ENCODE measurements around the gene CHCHD10.

CHCHD10 gene

DNA sequence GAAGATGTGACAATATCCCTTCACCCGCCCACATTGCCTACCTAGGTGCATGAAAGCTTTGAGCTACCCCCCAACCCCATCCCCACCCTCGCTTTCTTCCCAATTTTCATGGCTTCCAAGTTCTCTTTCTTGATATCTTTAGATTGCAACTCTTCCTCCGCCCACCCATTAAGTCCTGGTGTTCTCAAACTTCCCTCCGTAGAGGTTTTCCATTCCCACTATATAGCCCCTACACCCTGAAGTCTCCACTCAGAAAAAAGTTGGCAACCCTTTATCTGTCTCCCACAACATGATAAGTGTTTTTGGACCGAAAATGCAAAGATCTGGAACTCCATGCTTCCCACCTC, 17.4 kb downstream of the CHCHD10 start:
- no peak for DNase-seq (ENCODE audit: low spot score)

DNA sequence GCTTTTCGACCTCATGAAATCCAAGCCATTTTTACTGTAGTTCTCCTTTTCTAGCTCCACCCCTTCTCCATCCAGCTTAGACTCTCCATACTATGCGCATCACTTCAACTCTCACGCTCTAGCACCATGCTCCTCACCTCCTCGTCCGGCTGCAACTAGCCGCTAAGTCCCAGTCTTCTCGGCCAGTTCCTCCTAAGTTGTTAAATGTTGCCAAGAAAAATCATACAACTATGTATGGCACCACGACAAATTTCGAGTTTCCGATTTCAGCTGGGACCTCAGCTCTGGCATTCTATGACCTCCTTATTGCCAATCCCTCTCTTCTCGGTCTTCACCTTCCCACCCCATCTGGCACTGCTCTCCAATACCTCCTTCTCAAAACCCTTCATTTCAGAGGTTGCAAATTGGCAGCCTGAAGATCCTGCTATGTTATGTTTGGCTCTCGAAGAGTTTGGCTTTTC, 17.9 kb downstream of the CHCHD10 start:
- no peak for DNase-seq (ENCODE audit: low spot score)

DNA sequence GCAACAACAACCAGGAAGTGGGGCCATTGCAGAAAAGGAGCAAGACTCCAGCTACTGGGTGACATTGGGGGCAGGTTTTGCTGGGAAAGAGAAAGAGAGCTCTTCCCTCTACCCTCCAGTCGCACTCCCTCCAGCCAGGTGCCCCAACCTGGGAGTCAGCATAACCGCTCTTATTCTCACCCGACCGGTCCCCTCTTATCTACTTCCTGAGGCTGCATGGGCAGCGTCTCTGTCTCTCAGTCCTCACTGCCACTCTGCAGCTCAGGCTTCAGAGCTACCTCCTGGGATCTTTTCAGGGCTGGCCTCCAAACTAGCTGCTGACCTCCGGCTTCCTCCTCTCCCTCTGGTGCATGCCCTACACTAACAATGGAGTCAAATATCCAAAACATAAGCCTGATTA, 22.0 kb downstream of the CHCHD10 start:
- DNase-seq (ENCODE audit: low spot score), result no peak

DNA sequence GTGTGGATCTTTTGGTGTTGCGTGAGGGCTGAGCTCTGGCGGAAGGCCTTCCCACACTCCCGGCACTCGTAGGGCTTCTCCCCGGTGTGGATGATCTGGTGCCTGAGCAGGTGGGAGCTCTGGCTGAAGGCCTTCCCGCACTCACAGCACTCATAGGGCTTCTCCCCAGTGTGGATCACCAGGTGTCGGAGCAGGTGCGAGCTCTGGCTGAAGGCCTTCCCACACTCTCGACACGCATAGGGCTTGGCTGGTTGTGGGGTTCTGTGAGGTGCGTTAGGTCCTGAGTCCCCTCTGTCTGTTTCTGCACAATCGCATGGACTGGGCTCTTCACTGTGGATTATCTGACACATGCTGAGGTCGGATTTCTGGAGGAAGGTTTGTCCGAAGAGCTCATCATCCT, 23.3 kb downstream of the CHCHD10 start:
- no peak for DNase-seq (ENCODE audit: low spot score)

DNA sequence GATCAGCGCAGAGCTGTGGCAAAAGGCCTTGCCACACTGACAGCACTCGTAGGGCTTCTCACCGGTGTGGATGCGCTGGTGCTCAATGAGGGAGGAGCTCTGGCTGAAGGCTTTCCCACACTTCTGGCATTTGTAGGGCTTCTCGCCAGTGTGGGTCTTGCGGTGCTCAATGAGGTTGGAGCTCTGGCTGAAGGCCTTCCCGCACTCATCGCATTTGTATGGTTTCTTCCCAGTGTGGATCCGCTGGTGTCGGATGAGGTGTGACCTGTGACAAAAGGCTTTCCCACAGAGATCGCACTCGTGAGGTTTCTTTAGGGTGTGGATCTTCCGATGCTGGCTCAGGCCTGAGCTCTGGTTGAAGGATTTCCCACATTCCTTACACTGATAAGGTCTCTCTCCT, 23.8 kb downstream of the CHCHD10 start:
- DNase-seq (ENCODE audit: low spot score), result no peak

DNA sequence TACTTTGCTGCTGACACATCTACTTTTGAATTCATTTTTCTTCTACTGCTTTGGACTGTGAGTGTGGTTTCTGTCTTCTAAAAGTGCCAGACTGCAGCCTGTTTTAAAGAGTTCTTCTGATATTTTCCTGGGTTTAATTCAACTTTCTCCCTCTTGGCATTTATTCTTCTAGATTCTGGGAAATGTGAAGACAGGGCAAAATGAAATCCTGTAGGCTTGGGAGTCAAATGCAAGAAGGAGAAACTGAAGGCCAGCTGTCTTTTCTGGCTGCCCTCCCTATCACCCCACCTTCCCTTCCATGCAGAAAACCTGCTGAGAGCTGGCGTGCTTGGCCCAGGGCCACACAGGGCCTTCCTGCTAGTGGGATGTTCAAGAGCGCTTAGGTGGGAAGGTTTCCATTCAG, 24.5 kb downstream of the CHCHD10 start:
- no peak for DNase-seq (ENCODE audit: low spot score)

DNA sequence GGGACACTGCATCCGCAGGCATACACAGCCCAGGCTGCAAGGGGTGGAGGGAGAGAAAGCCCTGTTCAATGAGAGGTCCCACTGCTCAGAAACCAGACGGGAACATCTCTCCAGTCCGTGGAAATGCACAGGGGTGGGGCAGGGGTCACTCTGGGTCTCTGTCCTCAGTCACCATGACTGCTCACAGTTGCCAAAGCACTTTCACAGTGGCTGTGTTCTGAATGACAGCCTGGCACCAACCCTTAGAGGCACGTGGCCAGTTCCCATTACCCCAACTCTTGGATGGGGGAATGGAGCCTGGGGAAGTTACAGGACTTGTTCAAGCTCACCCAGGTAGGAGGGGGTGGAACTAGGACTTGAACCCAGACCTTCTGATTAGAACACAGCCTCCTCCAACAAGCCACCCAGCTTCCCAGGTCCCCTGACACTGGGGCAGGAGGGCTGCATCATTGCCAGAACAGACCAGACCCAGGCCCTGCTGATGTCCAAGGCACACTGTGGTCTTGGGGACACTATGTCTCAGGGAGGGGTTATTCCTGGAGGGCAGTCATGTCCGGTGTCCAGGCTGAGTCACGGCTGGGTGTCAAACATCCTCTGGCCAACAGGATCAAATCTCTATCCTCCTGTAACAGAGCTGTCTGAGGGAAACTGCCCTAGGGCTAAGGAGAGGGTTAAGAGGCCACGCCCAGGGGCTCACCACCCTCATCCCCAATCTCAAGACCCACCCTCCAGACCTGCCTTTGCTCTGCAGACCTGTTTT, 25.1 kb downstream of the CHCHD10 start:
- DNase-seq (ENCODE audit: low spot score), result no peak

DNA sequence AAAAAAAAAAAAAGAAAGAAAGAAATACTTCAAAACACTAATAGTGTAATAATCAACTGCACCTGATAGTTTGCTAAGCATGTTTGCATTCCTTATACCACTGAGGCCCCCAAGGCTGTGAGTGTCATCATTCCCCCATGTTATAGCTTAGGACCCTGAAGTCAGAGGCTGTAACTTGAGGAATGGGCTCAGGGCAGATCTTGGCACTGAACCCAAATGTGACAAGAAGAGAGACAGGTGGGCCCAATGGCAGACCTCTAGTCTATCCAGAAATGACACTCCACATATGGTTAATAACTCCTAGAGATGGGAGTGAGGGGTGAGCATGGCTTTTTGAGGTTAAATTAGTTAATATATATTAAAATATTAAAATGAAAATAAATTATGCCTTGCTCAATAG, 30.1 kb downstream of the CHCHD10 start:
- DNase-seq (ENCODE audit: low spot score), result no peak

DNA sequence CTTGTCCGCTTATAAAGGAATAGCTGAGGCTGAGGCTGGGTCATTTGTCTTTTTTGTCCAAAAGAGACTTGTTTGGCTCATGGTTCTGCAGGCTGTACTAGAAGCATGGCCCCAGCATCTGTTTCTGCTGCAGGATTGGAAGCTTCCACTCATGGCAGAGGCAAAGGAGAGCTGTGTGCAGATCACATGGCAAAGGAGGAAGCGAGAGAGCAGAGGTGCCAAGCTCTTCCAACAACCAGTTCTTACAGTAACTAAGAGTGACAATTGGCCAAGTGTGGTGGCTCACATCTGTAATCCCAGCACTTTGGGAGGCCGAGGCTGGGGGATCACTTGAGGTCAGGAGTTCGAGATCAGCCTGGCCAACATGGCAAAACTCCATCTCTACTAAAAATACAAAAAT, 39.7 kb downstream of the CHCHD10 start:
- peak; percentile 57 for DNase-seq (ENCODE audit: low spot score)

DNA sequence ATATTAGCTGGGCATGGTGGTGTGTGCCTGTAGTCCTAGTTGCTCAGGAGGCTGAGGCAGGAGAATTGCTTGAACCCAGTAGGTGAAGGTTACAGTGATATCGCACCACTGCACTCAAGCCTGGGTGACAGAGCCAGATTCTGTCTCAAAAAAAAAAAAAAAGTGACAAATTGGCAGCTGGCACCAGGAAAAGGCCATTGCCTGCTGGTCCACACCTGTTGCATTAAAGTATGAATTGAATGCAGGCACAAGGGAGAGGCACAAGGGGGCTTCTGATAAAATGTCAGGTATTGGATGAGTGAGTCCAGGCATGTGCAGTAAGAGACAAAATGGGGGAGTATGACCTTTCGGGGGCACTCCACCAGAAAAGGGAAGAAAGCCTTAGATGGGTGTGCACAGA, 45.0 kb downstream of the CHCHD10 start:
- DNase-seq (ENCODE audit: low spot score), result no peak

DNA sequence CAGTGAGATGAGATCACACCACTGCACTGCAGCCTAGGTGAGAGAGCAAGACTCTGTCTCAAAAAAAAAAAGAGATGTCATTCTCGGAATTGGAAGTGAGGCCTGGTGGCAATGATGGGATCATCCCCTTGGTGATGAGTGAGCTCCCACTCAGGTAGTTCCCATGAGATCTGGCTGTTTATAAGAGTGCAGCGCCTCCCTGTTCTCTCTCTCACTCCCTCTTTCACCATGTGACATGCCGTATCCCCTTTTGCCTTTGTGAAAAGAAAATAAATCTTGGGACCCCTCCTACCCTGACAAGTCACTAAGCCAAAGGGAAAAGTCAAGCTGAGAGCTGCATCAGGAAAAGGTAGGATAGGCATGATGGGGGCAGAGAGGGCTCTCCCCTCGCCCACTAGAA, 45.6 kb downstream of the CHCHD10 start:
- no peak for DNase-seq (ENCODE audit: low spot score)

DNA sequence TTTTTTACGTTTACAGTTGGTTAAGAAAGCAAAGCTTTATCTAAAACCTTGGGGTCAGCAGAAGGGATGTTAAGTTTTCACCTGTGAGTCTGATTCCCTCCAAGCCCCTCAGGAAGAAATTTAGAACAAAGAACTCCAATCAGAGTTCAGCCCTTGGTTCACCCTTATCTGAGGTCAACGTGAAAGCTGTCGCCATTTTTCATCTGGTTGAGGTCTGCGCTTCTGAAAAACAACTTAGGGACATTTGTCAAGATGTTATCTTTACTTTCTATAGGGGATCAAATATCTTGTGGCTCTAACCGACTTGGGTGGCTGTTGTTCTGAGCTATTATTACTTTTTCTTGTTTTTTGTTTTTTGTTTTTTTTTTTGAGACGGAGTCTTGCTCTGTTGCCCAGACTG, 46.9 kb downstream of the CHCHD10 start:
- DNase-seq (ENCODE audit: low spot score), result no peak

DNA sequence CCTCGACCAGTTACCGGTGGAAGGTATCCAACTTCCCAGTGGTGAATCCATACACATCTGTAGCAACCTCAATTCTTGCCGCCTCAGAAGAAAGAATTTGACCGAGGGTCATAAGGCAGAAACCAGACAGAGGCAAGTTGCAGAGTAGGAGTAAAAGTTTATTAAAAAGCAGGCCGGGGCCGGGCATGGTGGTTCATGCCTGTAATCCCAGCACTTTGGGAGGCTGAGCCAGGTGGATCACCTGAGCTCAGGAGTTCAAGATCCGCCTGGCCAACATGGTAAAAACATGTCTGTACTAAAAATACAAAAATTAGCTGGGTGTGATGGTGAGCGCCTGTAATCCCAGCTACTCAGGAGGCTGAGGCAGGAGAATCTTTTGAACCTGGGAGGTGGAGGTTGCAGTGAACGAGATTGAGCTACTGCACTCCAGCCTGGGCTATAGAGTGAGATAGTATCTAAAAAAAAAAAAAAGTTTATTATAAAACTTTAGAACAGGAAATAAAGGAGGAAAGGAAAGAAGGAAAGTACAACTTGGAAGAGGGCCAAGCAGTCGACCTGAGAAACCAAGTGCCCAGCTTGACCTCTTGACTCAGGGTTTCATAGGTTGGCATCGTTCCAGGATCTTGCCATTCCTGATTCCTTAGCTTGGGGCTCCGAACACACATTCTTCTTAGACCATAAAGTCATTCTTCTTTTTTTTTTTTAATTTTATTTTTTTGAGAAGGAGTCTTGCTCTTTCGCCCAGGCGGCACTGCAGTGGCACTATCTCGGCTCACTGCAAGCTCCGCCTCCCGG, 49.2 kb downstream of the CHCHD10 start:
- no peak for DNase-seq (ENCODE audit: low spot score)

DNA sequence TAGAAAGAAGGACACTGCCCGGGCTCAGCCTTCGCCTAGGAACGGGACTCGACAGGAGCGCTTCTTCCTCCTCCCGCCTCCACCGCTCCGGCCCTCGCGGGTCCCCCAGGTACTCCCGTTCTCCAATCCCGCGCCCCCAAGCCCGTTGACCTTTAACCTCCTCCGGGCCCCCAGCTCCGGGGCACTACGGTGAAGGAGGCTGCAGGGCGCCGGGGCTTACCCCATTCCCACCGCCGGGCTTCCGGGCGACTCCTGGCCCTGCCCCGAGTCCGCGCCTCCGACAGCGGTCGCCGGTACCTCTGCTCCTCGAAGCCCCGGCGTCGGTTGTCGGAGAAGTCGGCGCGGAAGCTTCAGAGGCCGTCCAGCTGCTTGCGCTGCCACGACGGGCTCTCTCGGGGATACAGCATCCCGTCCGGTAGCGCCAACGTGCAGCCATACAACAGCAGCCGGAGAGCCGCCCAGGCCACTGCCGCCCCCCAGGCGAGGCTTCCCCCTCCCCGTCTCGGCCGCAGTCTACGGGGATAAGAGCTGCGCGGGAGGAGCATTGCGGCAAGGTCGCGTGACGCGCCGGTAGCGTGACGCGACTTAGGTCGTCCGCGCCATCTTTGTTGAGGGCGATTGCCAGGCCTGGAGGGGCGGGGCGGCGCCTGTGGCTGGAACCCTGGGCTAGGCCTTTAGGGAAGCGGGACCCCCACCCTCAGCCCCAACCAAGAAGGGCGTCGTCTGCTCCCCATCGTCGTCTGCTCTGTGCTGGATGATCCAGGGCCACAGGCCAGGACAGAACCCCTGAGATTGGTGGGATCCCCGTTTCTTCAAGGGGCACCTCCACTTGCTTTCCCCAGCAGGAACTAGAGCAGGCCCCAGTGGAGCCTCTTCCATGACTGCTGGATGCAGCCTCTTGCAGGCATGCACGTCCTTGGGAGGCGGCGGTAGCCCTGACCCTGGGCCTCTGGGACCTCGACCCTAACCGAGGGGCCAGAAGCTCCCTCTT, 50.7 kb downstream of the CHCHD10 start:
- peak; percentile 84 for DNase-seq (ENCODE audit: low spot score)
